GM12801 (cell line): ENCODE results near the gene SLAMF9.

Experiments
- TF ChIP-seq, protein P1 (sequence below): IDR thresholded peaks from one replicate; pipeline ENCODE4 v1.5.1; 2011; ENCODE audit warnings: control low read depth; ENCODE audit not compliant: insufficient read length; ENCODE audit errors: extremely low read depth

The SLAMF9 gene

GRCh38 chr1:159932296-159933285 is 21.4 kb downstream of the SLAMF9 start:
- TF ChIP-seq, protein P1, sequence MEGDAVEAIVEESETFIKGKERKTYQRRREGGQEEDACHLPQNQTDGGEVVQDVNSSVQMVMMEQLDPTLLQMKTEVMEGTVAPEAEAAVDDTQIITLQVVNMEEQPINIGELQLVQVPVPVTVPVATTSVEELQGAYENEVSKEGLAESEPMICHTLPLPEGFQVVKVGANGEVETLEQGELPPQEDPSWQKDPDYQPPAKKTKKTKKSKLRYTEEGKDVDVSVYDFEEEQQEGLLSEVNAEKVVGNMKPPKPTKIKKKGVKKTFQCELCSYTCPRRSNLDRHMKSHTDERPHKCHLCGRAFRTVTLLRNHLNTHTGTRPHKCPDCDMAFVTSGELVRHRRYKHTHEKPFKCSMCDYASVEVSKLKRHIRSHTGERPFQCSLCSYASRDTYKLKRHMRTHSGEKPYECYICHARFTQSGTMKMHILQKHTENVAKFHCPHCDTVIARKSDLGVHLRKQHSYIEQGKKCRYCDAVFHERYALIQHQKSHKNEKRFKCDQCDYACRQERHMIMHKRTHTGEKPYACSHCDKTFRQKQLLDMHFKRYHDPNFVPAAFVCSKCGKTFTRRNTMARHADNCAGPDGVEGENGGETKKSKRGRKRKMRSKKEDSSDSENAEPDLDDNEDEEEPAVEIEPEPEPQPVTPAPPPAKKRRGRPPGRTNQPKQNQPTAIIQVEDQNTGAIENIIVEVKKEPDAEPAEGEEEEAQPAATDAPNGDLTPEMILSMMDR = no peak

DNA sequence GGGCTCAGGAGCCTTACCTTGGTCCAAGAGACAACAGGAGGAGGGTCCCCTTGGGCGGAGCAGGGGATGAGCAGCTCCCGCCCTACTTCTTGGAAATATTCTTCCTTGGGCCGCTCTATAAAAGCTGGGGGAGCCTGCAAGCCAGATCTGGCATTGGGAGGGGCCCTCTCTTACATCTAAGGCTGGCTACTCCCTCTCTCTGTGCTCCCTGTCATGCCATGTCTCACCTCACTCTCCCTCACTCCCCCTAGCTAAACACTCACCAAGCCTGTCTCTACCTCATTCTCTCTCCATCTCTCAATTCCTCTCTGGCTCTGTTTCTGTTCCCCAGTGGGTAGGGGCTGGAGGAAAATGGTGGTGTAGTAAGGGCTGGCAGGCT is 22.3 kb downstream of the SLAMF9 start:
- TF ChIP-seq, protein P1 = no peak

- TF ChIP-seq, protein P1 = no peak
Measured at GRCh38 chr1:159931101-159931794, 22.8 kb downstream of the SLAMF9 start.

- TF ChIP-seq, protein P1 = no peak
Measured at GRCh38 chr1:159930634-159931033, 23.4 kb downstream of the SLAMF9 start.

DNA sequence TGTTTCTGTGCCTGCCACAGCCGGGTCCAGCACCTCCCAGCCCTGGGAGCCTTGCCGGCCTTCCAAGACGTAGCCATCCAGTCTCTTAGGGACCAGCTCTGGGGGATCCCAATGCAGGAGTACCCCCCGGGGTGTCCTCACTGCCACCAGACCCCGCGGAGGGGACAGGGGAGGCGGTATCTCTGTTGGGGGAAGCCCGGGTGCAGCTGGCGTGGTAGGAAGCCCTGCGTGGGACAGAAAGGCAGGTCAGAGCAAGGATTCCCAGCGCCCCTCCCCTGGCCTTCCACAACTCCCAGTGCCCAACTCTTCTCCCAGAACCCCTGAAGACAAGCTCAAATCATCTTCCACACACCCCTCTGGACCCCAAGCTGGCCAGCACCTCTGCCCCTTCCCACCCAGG is 23.8 kb downstream of the SLAMF9 start:
- TF ChIP-seq, protein P1 = no peak

GRCh38 chr1:159929155-159930051 is 24.6 kb downstream of the SLAMF9 start:
- TF ChIP-seq, protein P1 = no peak
